PC-9 (cell line): Measurements from ENCODE around the gene CFAP74. TPM values are rescaled to one million over a fixed set of nuclear protein-coding genes. Genes with fewer than 3 reads are reported as not detected.

ENCODE experiments used
- BruUV-seq: library from RNA; stranded (reverse); fragments of 400-500 nt; replicated peaks from 2 replicates; lab custom pipeline; 2021; lab: Mats Ljungman, UMichigan
- CTCF ChIA-PET: fragments of 300-600 bp; sonication (Branson Sonifier 250); formaldehyde crosslinking; loops from one replicate; lab custom pipeline; 2022; ENCODE audit warnings: antibody characterized with exemption; lab: Charles Lee
- POLR2A ChIA-PET: fragments of 300-600 bp; sonication (Branson Sonifier 250); formaldehyde crosslinking; loops from one replicate; lab custom pipeline; 2022; ENCODE audit warnings: antibody characterized with exemption; ENCODE audit not compliant: unreplicated experiment; lab: Charles Lee
- DNase-seq, 2 experiments: peaks; one replicate each; pipeline versions ENCODE4 v3.0.0 to v3.0.0-alpha.2; 2015 to 2022; ENCODE audit warnings: mixed read lengths in 1 of 2
- H2AFZ ChIP-seq: fragments of 200-600 bp; sonication (generic); 2 replicates; pipeline ENCODE4 v1.8.1; 2017; ENCODE audit warnings: antibody characterized with exemption
- H3F3A ChIP-seq: fragments of 200-600 bp; sonication (generic); 2 replicates; pipeline ENCODE4 v1.8.1; 2017; ENCODE audit warnings: antibody characterized with exemption, mild to moderate bottlenecking, low read depth; ENCODE audit not compliant: insufficient read depth
- H3K27ac ChIP-seq: fragments of 200-600 bp; sonication (generic); 2 replicates; pipeline ENCODE4 v1.6.1; 2016; ENCODE audit warnings: mixed run types
- H3K27me3 ChIP-seq: fragments of 200-600 bp; sonication (generic); 2 replicates; pipeline ENCODE4 v1.6.1; 2016; ENCODE audit warnings: low read depth, mixed run types; ENCODE audit not compliant: insufficient read depth
- H3K36me3 ChIP-seq: fragments of 200-600 bp; sonication (generic); 2 replicates; pipeline ENCODE4 v1.6.1; 2016; ENCODE audit warnings: low read depth, mixed run types
- H3K4me1 ChIP-seq: fragments of 200-600 bp; sonication (generic); replicated peaks from 2 replicates; pipeline ENCODE4 v1.6.1; 2016; ENCODE audit warnings: mixed run types; ENCODE audit not compliant: insufficient read depth
- H3K4me2 ChIP-seq: fragments of 200-600 bp; sonication (generic); 2 replicates; pipeline ENCODE4 v1.6.1; 2017; ENCODE audit warnings: mixed run types
- H3K4me3 ChIP-seq: fragments of 200-600 bp; sonication (generic); 2 replicates; pipeline ENCODE4 v1.6.1; 2016; ENCODE audit warnings: mixed run types
- H3K79me2 ChIP-seq: fragments of 200-600 bp; sonication (generic); 2 replicates; pipeline ENCODE4 v1.6.1; 2017; ENCODE audit warnings: low read depth, mixed run types
- H3K9me2 ChIP-seq: fragments of 200-600 bp; sonication (generic); 2 replicates; pipeline ENCODE4 v1.8.1; 2017; ENCODE audit warnings: mild to moderate bottlenecking; ENCODE audit not compliant: insufficient read depth
- H3K9me3 ChIP-seq: fragments of 200-600 bp; sonication (generic); 2 replicates; pipeline ENCODE4 v1.8.1; 2016; ENCODE audit warnings: low read depth; ENCODE audit not compliant: insufficient read depth
- H4K20me1 ChIP-seq: fragments of 200-600 bp; sonication (generic); 2 replicates; pipeline ENCODE4 v1.8.1; 2017; ENCODE audit not compliant: insufficient read depth
- EZH2 ChIP-seq: fragments of 200-600 bp; sonication (generic); IDR thresholded peaks from 2 replicates; pipeline ENCODE4 v1.8.0; 2017; ENCODE audit warnings: antibody characterized with exemption, low read depth
- intact Hi-C: fragments of 100-400 bp; cut with micrococcal nuclease; formaldehyde crosslinking; loops from one replicate; pipeline ENCODE4 v1.10.0; 2022; ENCODE audit not compliant: unreplicated experiment
- total RNA-seq: library from RNA; stranded (reverse); gene quantifications from 2 replicates; pipeline ENCODE4 v1.2.3, GENCODE V29; 2021
- TF ChIP-seq, protein P1 (sequence below): fragments of 200-600 bp; sonication (generic); conservative IDR thresholded peaks from 2 replicates; pipeline ENCODE4 v1.6.1; 2017; ENCODE audit warnings: mixed run types, antibody characterized with exemption, mild to moderate bottlenecking, moderate library complexity

The CFAP74 gene
- total RNA-seq, 1 experiment from 2014 or later = 2.8 TPM

DNA sequence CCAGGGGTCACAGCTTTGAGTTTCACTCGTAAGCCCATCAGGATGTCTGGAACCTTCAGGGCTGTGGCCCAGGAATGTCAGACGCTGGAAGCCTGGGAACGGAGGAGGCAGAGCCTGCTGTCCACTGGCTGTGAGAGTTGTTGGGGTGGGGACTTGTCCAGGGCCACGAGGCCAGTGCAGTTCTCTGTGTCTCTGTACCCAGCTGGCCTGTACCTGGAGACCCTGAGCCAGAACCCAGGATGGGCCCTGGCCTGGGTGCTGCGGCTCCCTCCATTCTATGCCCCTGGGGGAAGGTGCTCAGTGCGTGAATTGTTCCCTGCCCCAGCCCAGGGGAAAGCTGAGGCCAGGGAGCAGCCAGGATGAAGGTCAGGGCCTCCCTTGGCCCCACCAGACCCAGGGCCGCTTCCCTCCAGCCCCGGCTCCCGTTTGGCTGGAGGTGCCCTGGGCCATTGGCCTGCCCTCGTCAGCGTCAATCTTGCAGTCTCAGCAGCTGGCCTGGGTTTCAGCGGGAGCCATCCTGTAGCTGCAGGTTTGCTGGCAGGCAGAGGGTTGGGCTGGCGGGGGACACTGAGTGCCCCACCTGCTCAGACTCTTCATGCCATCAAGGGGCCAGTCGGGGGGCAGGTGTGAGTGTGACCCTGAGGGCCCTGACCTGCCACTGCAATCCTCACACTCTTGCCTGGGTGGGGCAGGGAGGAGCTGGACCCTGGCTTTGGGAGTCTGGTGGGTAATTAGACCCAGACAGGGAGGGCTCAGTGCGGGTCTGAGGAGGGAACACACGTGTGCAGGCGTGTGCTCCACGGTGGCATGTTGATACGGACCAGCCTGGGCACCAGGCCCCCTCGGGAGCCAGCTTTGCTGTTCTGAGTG, 89.2 kb downstream of the CFAP74 start:
- CTCF ChIA-PET = no interaction called here

GRCh38 chr1:1911350-1912041, 92.1 kb downstream of the CFAP74 start:
- ChIA-PET CTCF (interaction anchor here (0.6 kb wide), 1 partner anchor 291 kb away, joined by 3 read pairs; no protein-coding TSS in a partner anchor), POLR2A (no interaction called here)
- no TSS peak for BruUV-seq
- no peaks in the 10 kb centered on the region for H3K9me3 ChIP-seq
- no peak for DNase-seq
- H3K9me2 ChIP-seq = no peaks in the 10 kb centered on the region
- H3K27ac ChIP-seq = no peak overlapping the region
- intact Hi-C loops = no loop called here
- H3K79me2 ChIP-seq = no peaks in the 10 kb centered on the region
- H3K4me3 ChIP-seq = no peak overlapping the region
- H3K36me3 ChIP-seq = no peaks in the 10 kb centered on the region
- H4K20me1 ChIP-seq = no peaks in the 10 kb centered on the region
- no peak for TF ChIP-seq EZH2
- TF ChIP-seq, protein P1, sequence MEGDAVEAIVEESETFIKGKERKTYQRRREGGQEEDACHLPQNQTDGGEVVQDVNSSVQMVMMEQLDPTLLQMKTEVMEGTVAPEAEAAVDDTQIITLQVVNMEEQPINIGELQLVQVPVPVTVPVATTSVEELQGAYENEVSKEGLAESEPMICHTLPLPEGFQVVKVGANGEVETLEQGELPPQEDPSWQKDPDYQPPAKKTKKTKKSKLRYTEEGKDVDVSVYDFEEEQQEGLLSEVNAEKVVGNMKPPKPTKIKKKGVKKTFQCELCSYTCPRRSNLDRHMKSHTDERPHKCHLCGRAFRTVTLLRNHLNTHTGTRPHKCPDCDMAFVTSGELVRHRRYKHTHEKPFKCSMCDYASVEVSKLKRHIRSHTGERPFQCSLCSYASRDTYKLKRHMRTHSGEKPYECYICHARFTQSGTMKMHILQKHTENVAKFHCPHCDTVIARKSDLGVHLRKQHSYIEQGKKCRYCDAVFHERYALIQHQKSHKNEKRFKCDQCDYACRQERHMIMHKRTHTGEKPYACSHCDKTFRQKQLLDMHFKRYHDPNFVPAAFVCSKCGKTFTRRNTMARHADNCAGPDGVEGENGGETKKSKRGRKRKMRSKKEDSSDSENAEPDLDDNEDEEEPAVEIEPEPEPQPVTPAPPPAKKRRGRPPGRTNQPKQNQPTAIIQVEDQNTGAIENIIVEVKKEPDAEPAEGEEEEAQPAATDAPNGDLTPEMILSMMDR = no peak
- no peak overlapping the region for H3K4me2 ChIP-seq
- no peak overlapping the region for H2AFZ ChIP-seq
- 0 out of 2 replicates have a peak, but pooled peaks cover 13% of the 10 kb centered on the region for H3F3A ChIP-seq
- peaks cover 12% of the 10 kb centered on the region; the same call in 1 of the 2 replicates for H3K4me1 ChIP-seq
- no peaks in the 10 kb centered on the region for H3K27me3 ChIP-seq

More for the DNA sequence above, 89.2 kb downstream of the CFAP74 start:
- no peak overlapping the region for H3K27ac ChIP-seq
- intact Hi-C loops = no loop called here
- no peak overlapping the region for H2AFZ ChIP-seq
- POLR2A ChIA-PET = no interaction called here
- H3K9me3 ChIP-seq = no peaks in the 10 kb centered on the region
- 0 out of 2 replicates have a peak, but pooled peaks cover 8% of the 10 kb centered on the region for H3F3A ChIP-seq
- H3K27me3 ChIP-seq = no peaks in the 10 kb centered on the region
- peaks cover 13% of the 10 kb centered on the region; the same call in 1 of the 2 replicates for H3K4me1 ChIP-seq
- H3K36me3 ChIP-seq = no peaks in the 10 kb centered on the region
- TF ChIP-seq EZH2 = no peak
- TF ChIP-seq, protein P1 = no peak
- H4K20me1 ChIP-seq = no peaks in the 10 kb centered on the region
- H3K4me3 ChIP-seq = no peak overlapping the region
- no peak overlapping the region for H3K4me2 ChIP-seq
- H3K9me2 ChIP-seq = no peaks in the 10 kb centered on the region
- no peak for DNase-seq
- no peaks in the 10 kb centered on the region for H3K79me2 ChIP-seq
- no TSS peak for BruUV-seq

GRCh38 chr1:1910651-1911331, 92.8 kb downstream of the CFAP74 start:
- Histone ChIP-seq H3K4me3 (no peak overlapping the region), H3K4me2 (no peak overlapping the region), H2AFZ (no peak overlapping the region), H3K27me3 (no peaks in the 10 kb centered on the region), H3K9me2 (no peaks in the 10 kb centered on the region), H3K36me3 (no peaks in the 10 kb centered on the region), H3K79me2 (no peaks in the 10 kb centered on the region), H3F3A (0 out of 2 replicates have a peak, but pooled peaks cover 13% of the 10 kb centered on the region), H4K20me1 (no peaks in the 10 kb centered on the region), H3K27ac (no peak overlapping the region), H3K4me1 (peaks cover 12% of the 10 kb centered on the region; the same call in 1 of the 2 replicates), H3K9me3 (no peaks in the 10 kb centered on the region)
- BruUV-seq = no TSS peak
- TF ChIP-seq EZH2 = no peak
- TF ChIP-seq, protein P1 = no peak
- DNase-seq = no peak
- POLR2A ChIA-PET = no interaction called here
- CTCF ChIA-PET = interaction anchor here (0.6 kb wide), 2 partner anchors 257 to 291 kb away, joined by 3 to 4 read pairs; no protein-coding TSS in a partner anchor
- intact Hi-C loops = no loop called here
